BE2C (cell line): ENCODE data around the gene CTSH.

ENCODE experiments used
- DNase-seq: peaks from one replicate; pipeline ENCODE4 v3.0.0-alpha.2; 2020
- H3K27me3 ChIP-seq: fragments of 250-450 bp; sonication (Bioruptor Pico); 2 replicates; pipeline ENCODE4 v1.5.1; 2020; ENCODE audit warnings: mild to moderate bottlenecking
- H3K36me3 ChIP-seq: fragments of 250-450 bp; sonication (Bioruptor Pico); 2 replicates; pipeline ENCODE4 v1.5.1; 2020; ENCODE audit warnings: mild to moderate bottlenecking
- H3K4me1 ChIP-seq: fragments of 250-450 bp; sonication (Bioruptor Pico); 2 replicates; pipeline ENCODE4 v1.5.1; 2020
- H3K4me3 ChIP-seq: 2 replicates; pipeline ENCODE4 v1.5.1; 2011; ENCODE audit warnings: low read depth, low read length
- H3K9me3 ChIP-seq: fragments of 250-450 bp; sonication (Bioruptor Pico); 2 replicates; pipeline ENCODE4 v1.5.1; 2020
- TF ChIP-seq, protein P1 (sequence below): IDR thresholded peaks from 2 replicates; pipeline ENCODE4 v1.5.1; 2012; ENCODE audit warnings: mild to moderate bottlenecking, low read depth, low read length

CTSH gene

DNA sequence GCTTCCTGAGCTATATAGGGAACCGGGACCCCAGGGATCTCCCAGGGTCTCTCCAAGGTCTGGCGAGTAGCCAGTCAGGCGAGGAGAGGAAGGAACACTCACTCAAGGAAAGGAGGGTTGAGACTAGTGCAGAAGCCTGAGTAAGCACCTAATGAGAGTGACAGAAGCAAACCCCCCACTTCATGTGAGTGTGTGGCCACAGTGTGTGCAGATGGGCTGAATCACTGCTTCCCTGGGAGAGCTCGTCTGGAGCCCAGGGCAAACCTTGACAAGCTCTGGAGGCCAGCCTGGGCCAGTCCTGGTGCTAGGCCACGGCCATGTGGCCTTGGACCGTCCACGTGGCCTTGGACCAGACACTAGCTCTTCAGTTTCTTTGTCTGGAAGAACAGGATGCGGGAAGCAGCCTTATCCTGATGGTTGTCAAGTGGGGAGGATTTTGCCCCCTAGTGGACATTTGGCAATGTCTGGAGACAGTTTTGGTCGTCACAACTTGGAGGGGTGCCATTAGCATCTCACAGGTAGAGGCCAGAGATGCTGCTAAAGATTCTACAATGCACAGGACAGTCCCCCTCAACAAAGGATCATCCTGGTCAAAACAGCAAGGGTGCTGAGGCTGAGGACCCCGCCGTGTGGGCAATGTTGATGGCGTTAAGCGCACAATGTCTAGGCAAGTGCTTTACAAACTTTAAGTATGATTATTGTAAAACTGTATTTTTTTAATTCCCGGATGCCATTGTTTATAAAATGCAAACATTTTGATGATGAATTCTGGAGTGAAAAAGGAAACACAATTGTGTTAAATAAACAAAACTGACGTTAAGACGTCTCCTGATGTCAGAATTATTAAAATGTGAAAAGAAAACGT lies 34.8 kb upstream of the CTSH start:
- peak; percentile 87 for DNase-seq
- no peaks in the 10 kb centered on the region for H3K27me3 ChIP-seq
- H3K4me1 ChIP-seq = peaks cover 6% of the 10 kb centered on the region
- no peak overlapping the region for H3K4me3 ChIP-seq
- H3K36me3 ChIP-seq = no peaks in the 10 kb centered on the region
- H3K9me3 ChIP-seq = no peaks in the 10 kb centered on the region
- TF ChIP-seq, protein P1, sequence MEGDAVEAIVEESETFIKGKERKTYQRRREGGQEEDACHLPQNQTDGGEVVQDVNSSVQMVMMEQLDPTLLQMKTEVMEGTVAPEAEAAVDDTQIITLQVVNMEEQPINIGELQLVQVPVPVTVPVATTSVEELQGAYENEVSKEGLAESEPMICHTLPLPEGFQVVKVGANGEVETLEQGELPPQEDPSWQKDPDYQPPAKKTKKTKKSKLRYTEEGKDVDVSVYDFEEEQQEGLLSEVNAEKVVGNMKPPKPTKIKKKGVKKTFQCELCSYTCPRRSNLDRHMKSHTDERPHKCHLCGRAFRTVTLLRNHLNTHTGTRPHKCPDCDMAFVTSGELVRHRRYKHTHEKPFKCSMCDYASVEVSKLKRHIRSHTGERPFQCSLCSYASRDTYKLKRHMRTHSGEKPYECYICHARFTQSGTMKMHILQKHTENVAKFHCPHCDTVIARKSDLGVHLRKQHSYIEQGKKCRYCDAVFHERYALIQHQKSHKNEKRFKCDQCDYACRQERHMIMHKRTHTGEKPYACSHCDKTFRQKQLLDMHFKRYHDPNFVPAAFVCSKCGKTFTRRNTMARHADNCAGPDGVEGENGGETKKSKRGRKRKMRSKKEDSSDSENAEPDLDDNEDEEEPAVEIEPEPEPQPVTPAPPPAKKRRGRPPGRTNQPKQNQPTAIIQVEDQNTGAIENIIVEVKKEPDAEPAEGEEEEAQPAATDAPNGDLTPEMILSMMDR = peak; percentile 90

DNA sequence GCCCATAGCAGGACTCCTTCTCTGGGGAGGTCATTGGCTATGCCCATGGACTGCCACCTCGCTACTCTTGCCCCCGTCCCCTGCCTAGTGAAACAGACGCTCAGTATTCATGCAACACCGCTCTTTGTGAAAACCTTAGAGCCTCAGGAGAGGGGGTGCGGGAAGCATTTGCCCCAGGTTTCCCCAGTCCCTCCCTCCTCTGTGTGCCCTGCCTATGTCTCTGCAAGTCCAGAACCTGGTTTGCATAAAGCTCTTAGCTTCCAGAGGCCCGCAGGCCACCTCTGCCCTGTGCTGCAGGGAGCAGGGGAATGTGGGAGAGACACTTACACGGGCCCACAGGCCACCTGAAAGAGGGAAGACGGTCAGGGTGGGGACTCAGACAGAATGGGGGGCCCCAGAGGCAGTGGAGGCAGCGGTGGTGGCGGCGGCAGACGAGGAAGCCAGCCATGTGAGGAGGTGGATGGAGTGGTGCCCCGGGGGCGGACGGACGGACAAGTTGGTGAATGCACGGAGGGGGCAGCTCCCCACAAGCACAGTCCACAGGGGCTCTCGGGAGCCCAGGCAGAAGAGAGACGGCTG lies 33.8 kb upstream of the CTSH start:
- no peak for DNase-seq
- Histone ChIP-seq H3K4me1 (peaks cover 6% of the 10 kb centered on the region), H3K27me3 (no peaks in the 10 kb centered on the region), H3K4me3 (no peak overlapping the region), H3K9me3 (no peaks in the 10 kb centered on the region), H3K36me3 (no peaks in the 10 kb centered on the region)
- TF ChIP-seq, protein P1 = no peak

DNA sequence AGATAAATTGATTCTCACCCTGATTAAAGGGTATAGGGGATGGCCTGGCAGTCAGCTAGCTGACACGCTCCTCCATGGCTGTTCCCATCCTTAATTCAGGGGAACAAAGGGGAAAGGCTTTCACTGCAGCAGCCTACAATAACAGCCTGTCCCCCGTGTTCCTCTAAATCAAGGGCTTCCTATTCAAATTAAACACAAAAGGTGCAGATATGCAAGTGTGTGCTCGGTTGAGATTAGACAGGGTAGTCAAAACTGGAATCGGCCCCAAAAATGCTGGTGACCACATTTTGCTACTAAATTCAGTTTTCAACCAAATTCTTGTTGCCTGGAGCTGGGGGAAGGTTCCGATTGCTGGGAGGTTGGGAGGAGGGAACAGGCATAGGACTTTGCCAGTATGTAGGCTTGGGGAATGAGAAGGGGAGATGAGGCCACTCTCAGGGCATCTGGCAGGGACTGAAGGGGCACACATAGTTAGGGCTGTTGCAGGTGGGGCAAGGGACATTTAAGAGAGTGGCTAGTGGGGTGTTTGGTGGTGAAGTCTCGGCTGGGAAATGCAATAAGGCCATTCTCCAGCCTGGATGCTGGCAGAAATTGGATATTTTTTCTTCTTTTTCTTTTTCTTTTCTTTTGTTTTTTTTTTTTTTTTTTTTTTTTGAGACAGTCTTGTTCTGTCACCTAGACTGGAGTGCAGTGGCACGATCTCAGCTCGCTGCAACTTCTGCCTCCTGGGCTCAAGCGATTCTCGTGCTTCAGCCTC lies 32.9 kb upstream of the CTSH start:
- TF ChIP-seq, protein P1 = no peak
- Histone ChIP-seq H3K27me3 (no peaks in the 10 kb centered on the region), H3K36me3 (no peaks in the 10 kb centered on the region), H3K4me3 (no peak overlapping the region), H3K4me1 (peaks cover 6% of the 10 kb centered on the region), H3K9me3 (no peaks in the 10 kb centered on the region)
- no peak for DNase-seq

DNA sequence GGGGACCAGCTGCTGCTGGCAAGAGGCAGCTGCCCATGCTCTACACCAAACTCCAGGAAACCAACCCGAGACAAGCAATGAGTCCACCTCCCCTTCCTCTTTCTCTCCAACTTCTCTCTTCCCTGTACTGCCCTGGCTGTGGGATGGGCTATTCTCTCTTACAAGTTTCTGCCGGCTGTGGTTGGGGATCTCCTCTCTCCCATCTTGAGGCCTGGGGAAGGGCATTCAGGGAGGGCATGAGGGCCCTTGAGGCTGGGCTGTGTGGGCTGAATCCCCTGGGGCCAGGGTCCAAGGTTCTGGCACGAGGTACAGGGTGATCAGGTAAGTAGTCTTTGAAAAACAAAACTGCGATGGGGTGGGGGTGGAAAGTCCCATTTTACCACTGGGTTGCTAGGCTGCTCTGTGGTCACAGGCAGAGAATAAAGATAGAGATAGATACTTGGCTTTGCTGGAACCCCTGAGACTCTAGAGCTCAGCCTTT lies 32.3 kb upstream of the CTSH start:
- Histone ChIP-seq H3K4me3 (no peak overlapping the region), H3K36me3 (no peaks in the 10 kb centered on the region), H3K27me3 (no peaks in the 10 kb centered on the region), H3K9me3 (no peaks in the 10 kb centered on the region), H3K4me1 (peaks cover 6% of the 10 kb centered on the region)
- DNase-seq = no peak
- TF ChIP-seq, protein P1 = no peak

DNA sequence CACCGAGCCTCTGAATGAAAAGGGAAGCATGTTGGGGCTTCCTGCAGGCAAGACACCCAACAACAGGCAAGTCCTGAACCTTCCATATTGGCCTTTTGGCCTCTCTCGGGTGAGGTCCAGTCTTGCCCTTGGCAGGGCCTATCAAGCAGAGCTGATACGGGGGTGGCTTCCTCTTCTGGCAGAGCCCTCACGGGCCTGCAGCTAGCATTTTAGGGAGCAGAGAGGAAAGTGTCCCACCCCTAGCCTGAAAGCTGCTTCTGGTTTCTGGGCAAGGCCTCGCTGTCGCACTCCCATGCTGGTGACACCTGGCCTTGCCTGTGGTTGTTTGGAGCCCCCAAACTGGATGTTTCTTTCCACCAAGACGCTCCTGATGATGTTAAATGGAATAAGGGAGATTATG lies 31.8 kb upstream of the CTSH start:
- TF ChIP-seq, protein P1 = no peak
- Histone ChIP-seq H3K9me3 (no peaks in the 10 kb centered on the region), H3K27me3 (no peaks in the 10 kb centered on the region), H3K36me3 (no peaks in the 10 kb centered on the region), H3K4me3 (no peak overlapping the region), H3K4me1 (peaks cover 6% of the 10 kb centered on the region)
- DNase-seq = no peak
